HEK293T (cell line): Measurements from ENCODE around the gene CA10.

ENCODE experiments used
- CTCF ChIA-PET: fragments of 350-600 bp; formaldehyde crosslinking; extraction: SDS; loops from one replicate; lab custom pipeline; 2021; ENCODE audit warnings: antibody characterized with exemption, inconsistent platforms; lab: Yijun Ruan, JAX
- POLR2A ChIA-PET: fragments of 350-600 bp; formaldehyde crosslinking; extraction: SDS; loops from one replicate; lab custom pipeline; 2020; ENCODE audit warnings: antibody characterized with exemption, inconsistent platforms; lab: Yijun Ruan, JAX
- DNase-seq: peaks from one replicate; pipeline ENCODE4 v3.0.0; 2012; ENCODE audit warnings: mixed read lengths; ENCODE audit errors: extremely low spot score
- ARNT ChIP-seq: fragments of 450-650 bp; IDR thresholded peaks from 2 replicates; pipeline ENCODE4 v1.6.1; 2017; ENCODE audit warnings: mild to moderate bottlenecking
- BHLHE40 ChIP-seq: fragments of 450-650 bp; IDR thresholded peaks from 2 replicates; pipeline ENCODE4 v1.6.1; 2016; ENCODE audit warnings: mild to moderate bottlenecking, moderate library complexity, borderline replicate concordance
- CTBP1 ChIP-seq: fragments of 450-650 bp; IDR thresholded peaks from 2 replicates; pipeline ENCODE4 v1.6.1; 2016; ENCODE audit warnings: borderline replicate concordance
- ELF4 ChIP-seq: fragments of 450-650 bp; IDR thresholded peaks from 2 replicates; pipeline ENCODE4 v1.6.1; 2017; ENCODE audit warnings: antibody characterized with exemption
- FOXA1 ChIP-seq: fragments of 450-650 bp; IDR thresholded peaks from 2 replicates; pipeline ENCODE4 v1.6.1; 2016; ENCODE audit warnings: mild to moderate bottlenecking
- FOXK2 ChIP-seq: fragments of 450-650 bp; IDR thresholded peaks from 2 replicates; pipeline ENCODE4 v1.6.1; 2016; ENCODE audit warnings: mild to moderate bottlenecking
- FOXM1 ChIP-seq: fragments of 450-650 bp; IDR thresholded peaks from 2 replicates; pipeline ENCODE4 v1.6.1; 2017; ENCODE audit warnings: mild to moderate bottlenecking, borderline replicate concordance
- HDGF ChIP-seq: fragments of 450-650 bp; IDR thresholded peaks from 2 replicates; pipeline ENCODE4 v1.6.1; 2017; ENCODE audit warnings: antibody characterized with exemption, borderline replicate concordance
- L3MBTL2 ChIP-seq: fragments of 450-650 bp; conservative IDR thresholded peaks from 2 replicates; pipeline ENCODE4 v1.6.1; 2016; ENCODE audit warnings: mild to moderate bottlenecking
- LEF1 ChIP-seq: fragments of 450-650 bp; IDR thresholded peaks from 2 replicates; pipeline ENCODE4 v1.6.1; 2017; ENCODE audit warnings: mild to moderate bottlenecking, borderline replicate concordance
- NFRKB ChIP-seq: fragments of 450-650 bp; IDR thresholded peaks from 2 replicates; pipeline ENCODE4 v1.6.1; 2016; ENCODE audit warnings: mild to moderate bottlenecking, moderate library complexity
- PKNOX1 ChIP-seq: fragments of 450-650 bp; IDR thresholded peaks from 2 replicates; pipeline ENCODE4 v1.6.1; 2016
- SP1 ChIP-seq: fragments of 450-650 bp; IDR thresholded peaks from 2 replicates; pipeline ENCODE4 v1.6.1; 2017
- SUZ12 ChIP-seq: fragments of 450-650 bp; IDR thresholded peaks from 2 replicates; pipeline ENCODE4 v1.6.1; 2016; ENCODE audit warnings: mild to moderate bottlenecking
- TARDBP ChIP-seq: fragments of 450-650 bp; IDR thresholded peaks from 2 replicates; pipeline ENCODE4 v1.6.1; 2016
- ZNF384 ChIP-seq: fragments of 450-650 bp; IDR thresholded peaks from 2 replicates; pipeline ENCODE4 v1.6.1; 2016

The CA10 gene

DNA sequence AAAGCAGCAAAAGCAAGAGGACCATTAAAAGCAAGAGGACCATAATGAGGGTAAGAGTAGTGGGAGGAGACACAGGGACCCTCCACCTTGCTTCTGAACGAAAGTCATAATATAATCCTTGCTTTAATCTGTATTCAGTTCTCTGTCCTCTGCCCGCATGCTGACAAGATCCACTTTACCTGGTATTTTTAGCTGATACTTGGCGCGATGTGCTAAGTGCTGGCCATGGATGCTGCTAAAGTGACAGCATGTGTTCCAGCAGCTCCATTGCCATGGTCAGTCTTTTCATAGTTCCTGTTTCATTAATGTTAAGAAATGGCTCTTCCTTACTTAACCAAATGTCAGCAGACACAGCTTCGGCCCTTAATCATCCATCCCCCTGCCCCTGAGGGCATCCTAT lies 86.8 kb downstream of the CA10 start:
- no peak for DNase-seq
- ChIA-PET CTCF (no interaction called here), POLR2A (no interaction called here)
- TF ChIP-seq ZNF384 (no peak), SP1 (no peak), BHLHE40 (no peak), L3MBTL2 (no peak), CTBP1 (no peak), NFRKB (no peak), PKNOX1 (no peak), LEF1 (no peak), FOXK2 (no peak), FOXM1 (no peak), SUZ12 (no peak), FOXA1 (no peak), HDGF (no peak), ELF4 (no peak), TARDBP (no peak), ARNT (no peak)

GRCh38 chr17:52064791-52065211 lies 93.7 kb downstream of the CA10 start:
- no peak for DNase-seq
- TF ChIP-seq FOXK2 (no peak), ARNT (no peak), SUZ12 (no peak), NFRKB (no peak), CTBP1 (no peak), ELF4 (no peak), TARDBP (no peak)
- POLR2A ChIA-PET: no interaction called here
- CTCF ChIA-PET: no interaction called here

DNA sequence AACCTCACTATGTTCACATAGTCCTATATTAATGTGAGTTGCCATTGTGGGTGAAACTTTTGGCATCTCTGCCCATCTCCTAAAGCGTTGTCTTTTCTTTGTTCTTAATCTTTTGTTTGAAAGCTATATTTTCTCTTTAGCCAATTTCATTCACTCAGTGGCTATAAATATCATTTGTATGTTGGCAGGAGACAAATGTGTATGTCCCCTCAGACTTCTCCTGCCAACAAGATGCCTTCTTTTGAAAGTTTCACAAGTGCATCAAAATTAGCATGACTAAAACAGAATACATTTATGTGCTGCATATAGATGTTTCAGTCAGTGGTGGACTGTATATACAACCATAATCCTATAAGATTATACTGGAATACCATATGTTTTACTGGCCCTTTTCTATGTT lies 109.0 kb downstream of the CA10 start:
- POLR2A ChIA-PET: no interaction called here
- TF ChIP-seq BHLHE40: no peak
- no peak for TF ChIP-seq HDGF
- TF ChIP-seq NFRKB: no peak
- CTCF ChIA-PET: no interaction called here
- no peak for DNase-seq

- POLR2A ChIA-PET: no interaction called here
- DNase-seq: no peak
- TF ChIP-seq NFRKB (no peak), L3MBTL2 (no peak), HDGF (no peak), TARDBP (no peak), FOXA1 (no peak), CTBP1 (no peak), SP1 (no peak), ELF4 (no peak), FOXK2 (no peak), FOXM1 (no peak), ARNT (no peak), PKNOX1 (no peak), BHLHE40 (no peak), ZNF384 (no peak)
- CTCF ChIA-PET: no interaction called here
Measured at GRCh38 chr17:52049051-52049450, 109.5 kb downstream of the CA10 start.

DNA sequence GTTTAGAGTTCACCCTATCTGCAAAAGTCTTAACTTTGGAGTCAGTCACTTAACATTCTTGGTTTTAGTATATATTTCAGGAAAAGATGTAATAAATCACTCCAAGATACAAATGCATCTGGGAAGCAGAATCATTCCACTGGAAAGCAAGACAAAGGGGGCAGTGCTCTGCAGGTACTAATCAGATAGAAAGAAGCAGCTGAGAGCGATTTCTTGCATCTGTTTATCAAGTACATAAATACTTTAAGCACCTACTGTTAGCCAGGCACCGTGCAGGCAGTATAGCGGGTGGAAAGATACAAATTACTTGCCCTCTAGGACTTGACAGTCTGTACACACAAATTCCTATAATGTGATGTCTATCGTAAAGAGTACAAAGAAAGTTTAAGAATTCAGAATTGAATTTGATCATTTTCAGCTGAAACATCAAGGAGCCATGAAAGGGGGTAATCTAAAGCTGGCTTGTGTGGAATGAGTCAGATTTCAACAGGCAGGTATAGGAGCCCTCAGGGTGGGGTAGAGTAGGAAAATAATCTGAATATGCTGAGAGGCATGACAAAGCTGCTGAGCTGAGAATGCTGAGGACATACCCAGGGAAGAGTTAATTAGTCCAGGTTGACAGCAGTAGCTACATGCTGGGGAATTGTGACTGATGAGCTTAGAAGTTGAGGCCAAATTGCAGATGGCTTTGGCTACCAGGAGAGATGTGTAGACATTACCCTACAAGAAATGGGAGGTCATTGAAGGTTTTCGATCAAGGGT lies 110.2 kb downstream of the CA10 start:
- CTCF ChIA-PET: no interaction called here
- DNase-seq: no peak
- POLR2A ChIA-PET: no interaction called here
- TF ChIP-seq FOXA1 (no peak), NFRKB (no peak), L3MBTL2 (no peak), CTBP1 (no peak), FOXK2 (no peak), PKNOX1 (no peak), SP1 (no peak), FOXM1 (no peak), LEF1 (no peak), ELF4 (no peak), ARNT (no peak), ZNF384 (no peak), TARDBP (no peak), BHLHE40 (no peak), SUZ12 (no peak)

DNA sequence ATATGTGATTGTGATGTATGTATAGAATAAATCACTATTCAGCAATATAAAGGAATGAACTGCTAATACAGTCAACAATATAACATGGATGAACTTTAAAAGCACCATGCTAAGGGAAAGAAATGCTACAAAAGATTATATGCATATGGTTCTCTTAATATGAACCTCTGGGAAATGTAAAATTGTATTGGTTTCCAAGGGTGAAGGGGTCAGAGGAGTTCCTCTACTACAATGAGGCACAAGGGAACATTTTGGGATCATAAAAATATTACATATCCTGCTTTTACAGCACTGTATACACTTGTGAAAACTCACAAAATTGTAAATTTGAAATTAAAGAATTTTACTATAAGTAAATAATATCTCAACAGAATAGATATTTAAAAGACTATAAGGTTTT lies 111.4 kb downstream of the CA10 start:
- POLR2A ChIA-PET: no interaction called here
- no peak for DNase-seq
- no peak for TF ChIP-seq TARDBP
- TF ChIP-seq SUZ12: no peak
- no peak for TF ChIP-seq SP1
- no peak for TF ChIP-seq FOXM1
- no peak for TF ChIP-seq ZNF384
- no peak for TF ChIP-seq HDGF
- no peak for TF ChIP-seq L3MBTL2
- TF ChIP-seq LEF1: no peak
- no peak for TF ChIP-seq FOXA1
- no peak for TF ChIP-seq FOXK2
- TF ChIP-seq NFRKB: no peak
- no peak for TF ChIP-seq PKNOX1
- TF ChIP-seq ARNT: no peak
- no peak for TF ChIP-seq CTBP1
- TF ChIP-seq BHLHE40: no peak
- TF ChIP-seq ELF4: no peak
- CTCF ChIA-PET: no interaction called here
